GM21447 (cell line): ENCODE results near the gene RXRA.

Source experiments
- ATAC-seq: cut with Tn5 transposase; IDR thresholded peaks from one replicate; pipeline ENCODE4 v1.9.1; 2021; ENCODE audit not compliant: unreplicated experiment

RXRA gene

DNA sequence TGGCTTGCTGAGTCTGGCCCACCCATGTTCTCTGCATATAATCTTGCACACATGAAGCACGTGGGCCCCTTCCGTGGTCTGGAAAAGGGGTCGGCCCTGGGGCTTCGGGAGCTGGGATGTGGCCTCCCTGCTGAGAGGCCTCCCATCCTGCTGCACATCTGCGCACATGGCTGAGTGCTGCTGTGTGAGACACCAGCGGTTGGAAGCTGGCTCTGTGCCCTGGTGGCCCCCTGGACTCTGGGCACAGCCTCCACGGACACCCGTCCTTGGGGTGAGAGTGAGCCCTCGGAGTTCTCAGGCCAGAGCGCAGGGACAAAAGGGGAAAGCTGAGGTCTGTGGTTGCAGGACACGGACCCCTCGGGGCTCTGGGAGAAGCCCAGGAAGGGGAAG lies 115.8 kb downstream of the RXRA start:
- ATAC-seq = no peak

DNA sequence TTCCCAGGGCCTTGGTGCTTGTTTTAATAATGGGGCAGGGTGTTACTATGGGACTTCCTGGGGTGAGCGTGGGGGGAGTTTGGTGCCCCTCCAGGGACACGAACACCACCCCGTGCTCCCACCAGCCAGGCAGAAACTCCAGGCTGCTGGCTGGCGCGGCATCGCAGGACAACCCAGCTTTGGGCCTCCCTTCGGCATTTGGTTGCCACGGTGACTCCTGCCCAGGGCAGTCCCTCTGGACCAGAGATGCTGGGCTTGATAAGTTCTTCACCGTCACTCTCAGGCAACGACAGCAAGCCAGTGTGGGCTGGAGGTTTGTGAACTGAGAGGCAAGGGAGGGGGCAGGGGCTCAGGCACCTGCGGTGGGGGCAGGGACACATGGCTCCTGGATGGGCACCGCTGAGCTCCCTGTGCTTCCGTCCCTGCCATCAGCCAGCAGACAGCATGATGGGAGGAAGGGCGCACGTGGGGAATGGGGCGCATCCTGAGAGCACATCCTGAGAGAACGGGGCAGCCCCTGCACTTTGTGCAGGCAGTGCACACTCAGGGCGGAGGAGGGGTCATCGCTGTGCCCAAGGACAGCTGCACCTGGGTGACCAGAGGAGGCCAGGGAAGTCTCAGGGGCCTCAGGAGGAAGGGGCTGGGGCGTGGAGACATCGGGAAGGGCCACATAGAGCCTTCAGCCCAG lies 116.4 kb downstream of the RXRA start:
- no peak for ATAC-seq

DNA sequence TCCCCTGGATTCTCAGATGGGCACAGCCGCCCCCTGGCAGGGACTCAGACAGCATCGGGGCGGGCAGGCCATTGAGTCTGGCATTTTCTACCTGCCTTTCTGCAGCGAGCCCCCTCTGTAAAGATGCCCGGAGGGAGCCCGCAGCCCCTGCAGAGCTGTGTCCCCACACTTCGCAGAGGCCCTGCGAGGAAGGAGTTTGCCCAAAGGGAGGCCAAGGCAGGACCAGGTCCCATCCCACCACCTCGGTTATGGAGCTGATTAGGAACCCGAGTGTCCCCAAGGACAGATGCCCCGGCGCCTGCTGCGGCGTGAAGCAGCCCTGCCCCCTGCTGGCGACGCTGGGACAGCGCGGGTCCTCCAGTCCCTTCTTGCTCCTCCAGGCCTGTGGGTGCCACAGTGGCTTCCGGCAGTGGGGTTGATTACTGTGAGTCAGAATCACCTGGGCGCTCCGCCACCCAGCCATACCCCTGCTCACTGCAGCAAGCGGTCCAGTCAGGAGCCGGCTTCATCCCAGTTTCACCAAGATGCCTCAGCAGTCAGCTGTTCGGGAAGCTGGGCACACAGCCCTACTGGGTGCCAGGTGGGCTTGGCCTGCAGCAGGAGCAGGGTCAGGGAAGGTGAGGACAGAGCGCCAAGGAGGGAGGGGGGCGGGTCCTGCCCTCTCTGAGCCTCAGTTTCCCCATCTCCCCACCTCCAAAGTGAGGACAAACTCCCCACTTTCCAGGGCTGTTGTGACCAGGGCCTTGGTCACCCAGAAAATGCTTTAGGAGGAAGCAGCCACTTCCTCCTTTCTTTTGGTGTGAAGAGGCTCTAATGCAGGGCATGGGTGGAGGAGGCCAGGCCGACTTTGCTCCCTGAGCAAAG lies 117.2 kb downstream of the RXRA start:
- ATAC-seq = peak; percentile 74

DNA sequence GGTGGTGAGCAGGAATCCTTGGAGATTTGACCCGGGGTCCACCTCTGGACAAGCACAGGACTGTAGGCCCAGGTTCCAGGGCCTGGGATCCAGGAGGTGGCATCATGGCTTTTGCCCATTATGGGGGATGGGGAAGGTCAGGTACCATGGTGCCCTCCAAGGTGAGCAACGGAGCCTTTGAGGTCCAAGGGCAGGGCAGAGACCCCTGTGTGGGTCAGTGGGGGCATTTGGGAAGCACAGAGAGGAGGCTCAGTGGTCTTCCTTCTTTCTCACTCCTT lies 117.7 kb downstream of the RXRA start:
- no peak for ATAC-seq

DNA sequence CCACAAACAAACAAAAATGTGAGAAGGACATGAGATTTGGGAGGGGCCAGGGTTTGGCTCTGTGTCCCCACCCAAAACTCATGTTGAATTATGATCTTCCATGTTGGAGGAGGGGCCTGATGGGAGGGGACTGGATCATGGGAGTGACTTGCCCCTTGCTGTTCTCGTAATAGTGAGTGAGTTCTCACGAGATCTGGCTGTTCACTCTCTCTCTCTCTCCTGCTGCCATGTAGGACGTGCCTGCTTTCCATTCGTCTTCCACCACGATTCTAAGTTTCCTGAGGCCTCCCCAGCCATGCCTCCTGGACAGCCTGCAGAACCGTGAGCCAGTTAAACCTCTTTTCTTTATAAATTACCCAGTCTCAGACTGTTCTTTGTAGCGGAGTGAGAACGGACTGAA lies 118.7 kb downstream of the RXRA start:
- ATAC-seq = no peak

DNA sequence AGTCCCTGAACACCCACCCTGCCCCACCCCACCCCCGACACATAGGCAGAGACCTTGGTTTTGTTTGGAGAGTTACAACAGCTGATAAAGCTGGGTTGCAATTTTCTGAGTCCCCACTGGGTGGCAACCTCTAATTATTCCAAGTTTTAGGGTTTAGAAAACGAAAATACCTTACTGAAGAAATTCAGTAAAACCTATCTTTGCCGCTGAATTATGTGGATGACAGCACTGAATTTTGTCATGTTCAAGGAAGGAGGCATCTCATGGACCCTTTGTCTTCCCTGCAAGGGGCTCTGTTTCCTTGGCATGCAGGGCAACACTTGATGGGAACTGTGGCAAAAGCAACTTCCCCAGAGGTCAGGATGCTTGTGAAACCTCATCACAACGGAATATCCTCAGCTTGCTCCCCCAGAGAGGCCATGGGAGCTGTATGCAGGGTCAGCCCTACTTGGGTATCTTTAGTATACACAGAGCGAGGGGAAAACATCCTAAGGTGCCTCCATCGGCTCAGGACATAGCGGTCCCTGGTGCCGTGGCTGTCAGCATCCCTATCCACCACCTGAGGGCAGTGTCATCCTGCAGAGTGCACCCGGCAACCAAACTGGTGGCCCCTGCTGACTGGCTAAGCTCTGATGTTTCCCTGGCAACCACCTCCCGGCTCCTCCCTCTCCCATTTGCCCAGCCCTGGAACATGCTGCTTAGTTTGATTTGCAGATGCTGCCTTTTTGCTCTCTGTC lies 123.1 kb downstream of the RXRA start:
- peak; percentile 60 for ATAC-seq

DNA sequence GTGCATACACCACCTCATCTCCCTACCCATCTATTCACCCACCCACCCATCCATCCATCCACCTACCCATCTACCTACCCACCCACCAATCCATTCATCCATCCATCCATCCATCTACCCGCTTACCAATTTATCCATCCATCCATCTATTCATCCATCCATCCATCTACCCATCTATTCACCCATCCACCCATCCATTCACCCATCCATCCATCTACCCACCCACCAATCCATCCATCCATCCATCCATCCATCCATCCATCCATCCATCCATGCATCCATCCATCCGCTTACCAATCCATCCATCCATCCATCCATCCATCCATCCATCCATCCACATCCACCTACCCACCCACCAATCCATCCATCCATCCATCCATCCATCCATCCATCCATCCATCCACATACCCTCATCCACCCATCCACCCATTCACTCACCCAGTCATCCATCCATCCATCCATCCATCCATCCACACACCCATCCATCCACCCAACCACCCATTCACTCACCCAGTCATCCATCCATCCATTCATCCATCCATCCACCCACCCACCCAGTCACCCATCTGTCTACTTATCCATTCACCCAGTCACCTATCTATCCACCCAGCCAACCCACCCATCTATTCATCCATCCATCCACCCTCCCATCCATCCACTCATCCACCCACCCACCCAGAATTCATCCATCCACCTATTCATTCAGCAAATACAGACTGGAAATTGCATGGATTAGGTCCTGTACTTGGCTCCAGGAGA lies 125.6 kb downstream of the RXRA start:
- no peak for ATAC-seq

DNA sequence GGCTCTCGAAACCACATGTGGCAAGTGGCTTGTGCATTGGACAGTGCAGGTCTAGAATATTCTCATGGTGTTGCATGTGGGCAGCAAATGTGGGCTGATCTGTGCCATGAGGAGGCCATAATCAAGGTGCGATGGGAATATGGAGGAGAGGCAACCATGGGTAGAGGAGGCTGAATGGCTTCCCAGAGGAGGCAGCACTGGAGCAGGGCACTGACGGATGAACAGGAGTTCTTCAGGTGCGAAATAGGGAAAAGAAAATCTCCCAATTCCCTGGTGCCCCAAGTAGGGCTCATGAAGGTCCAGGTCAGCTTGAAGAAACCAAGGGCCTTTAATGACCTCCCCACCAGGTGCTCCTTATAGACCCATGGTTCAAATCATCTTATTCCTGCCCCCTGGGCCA lies 126.5 kb downstream of the RXRA start:
- ATAC-seq = no peak

DNA sequence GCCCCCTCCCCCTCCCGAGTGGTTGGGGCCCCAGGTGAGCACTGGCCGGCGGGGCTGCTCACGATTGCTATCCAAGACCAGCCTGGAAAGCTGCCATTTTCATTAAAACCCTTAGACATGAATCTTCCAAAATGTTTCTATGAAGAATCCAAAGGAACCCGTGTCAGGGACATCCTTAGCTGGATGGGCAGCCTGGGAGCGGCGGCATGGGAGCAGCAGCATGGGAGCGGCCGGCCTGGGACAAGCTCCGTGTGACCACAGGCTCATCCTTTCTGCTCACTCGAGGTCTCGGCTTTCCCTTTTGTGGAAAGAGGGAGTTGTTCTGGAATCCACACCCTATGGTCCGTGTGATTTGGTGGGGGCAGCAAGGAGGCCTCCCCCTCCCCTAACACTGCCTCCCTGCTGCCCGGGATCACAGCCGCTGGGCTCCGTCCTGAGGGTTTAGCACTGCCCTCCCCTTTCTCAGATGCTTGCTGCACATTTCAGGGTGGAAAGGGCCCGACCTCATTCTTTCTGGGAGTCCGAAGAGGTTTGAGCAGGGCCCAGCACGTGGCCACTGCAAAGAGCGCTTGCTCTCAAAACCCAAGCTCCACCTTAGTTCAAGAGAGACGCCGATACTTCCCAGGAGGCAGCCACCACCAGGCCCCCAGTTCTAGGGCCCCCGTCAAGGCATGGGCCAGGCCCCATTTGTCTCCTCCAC lies 127.7 kb downstream of the RXRA start:
- no peak for ATAC-seq

DNA sequence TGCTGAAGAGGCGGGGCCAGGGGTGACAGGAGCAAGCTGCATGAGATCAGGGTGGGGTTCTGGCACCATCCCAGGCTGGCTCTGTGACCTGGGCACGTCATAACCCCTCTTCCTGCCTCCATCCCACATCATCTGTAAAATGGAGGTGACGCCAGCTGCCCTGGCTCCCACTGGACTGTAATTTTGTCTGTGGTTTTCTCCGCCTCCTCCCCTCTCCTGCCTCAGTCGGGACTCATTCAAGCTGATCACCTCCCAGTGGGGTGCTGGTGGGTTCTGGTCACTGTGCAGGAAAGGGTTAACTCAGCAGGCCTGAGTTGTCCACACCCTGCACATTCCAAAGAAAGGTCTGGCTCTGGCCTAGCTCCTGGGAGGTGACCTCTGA lies 128.2 kb downstream of the RXRA start:
- ATAC-seq = no peak

DNA sequence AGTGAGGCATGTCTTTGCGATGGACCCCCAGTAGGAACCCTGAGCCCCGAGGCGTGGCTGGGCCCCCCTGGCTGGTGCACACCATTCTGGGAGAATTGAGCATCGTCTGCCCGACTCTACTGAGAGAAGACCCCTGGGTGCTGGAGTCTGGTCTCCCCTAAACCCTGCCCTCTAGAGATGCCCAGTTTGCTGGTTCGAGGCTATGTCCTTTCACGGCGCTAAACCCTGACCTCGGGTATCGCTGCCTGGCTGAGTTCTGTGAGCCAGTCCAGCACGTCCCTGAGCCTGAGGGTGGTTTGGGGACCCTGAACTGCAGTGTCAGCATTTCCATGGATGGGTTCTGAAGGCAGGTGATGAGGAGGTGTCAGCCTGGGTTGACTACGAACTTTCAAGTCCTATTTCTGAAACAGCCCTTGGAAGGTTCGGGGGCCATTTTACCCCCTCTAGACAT lies 128.8 kb downstream of the RXRA start:
- no peak for ATAC-seq

DNA sequence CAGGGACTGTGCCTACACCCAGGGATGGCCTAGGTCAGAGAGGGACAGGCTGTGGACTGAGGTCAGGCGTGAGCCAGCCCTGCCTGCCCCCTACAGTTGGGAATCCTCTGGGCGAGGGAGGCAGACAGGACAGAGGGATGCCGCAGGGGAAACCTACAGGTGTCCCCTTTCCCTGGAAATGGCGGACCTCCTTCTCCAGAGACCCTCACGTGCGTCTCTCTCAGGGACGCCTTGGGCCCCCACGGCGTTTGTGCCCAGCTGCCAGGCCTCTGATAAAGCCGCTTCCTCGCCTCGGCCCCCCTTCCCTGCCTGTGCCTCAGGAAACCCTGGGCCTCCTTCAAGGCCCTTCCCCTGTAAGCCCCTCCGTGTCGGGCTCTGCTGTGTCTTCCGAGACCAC lies 129.3 kb downstream of the RXRA start:
- no peak for ATAC-seq

DNA sequence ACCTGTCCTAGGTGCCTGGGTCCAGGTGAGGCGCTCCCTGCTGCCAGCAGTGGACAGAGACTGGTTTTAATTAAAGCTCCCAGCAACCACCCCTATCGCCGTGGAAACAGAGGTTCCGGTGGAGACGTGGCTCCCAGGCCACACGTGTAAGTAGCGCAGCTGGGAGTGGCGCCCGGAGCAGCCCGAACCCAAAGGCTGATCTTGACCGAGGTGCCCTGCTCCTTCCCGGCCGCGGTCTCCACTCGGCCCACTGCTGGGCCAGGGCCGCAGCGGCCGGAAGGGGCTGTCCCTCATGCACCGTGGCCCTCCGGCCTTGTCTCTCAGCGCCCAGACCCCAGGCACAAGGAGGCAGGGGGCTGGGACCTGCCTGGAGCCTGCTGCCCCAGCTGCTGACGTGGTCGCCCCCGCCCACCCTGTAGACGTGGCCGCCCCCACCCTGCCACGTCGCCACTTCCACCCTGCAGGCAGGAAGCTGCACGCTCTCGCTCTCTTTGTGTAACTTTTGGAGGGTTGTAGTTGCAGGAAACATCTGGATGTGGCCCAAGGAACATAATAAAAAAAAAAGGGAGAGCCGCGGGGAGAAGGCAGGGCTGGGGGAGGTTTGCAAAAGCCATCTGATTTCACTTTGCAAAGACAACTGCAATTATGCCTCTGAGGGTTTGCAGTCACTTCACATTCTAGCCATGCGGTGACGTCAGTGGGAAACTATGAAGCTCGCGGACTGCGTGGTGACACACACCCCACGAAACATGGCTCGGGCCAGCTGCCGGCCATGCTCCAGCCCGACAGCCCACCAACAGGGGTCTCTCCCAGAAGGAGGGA lies 129.9 kb downstream of the RXRA start:
- no peak for ATAC-seq

DNA sequence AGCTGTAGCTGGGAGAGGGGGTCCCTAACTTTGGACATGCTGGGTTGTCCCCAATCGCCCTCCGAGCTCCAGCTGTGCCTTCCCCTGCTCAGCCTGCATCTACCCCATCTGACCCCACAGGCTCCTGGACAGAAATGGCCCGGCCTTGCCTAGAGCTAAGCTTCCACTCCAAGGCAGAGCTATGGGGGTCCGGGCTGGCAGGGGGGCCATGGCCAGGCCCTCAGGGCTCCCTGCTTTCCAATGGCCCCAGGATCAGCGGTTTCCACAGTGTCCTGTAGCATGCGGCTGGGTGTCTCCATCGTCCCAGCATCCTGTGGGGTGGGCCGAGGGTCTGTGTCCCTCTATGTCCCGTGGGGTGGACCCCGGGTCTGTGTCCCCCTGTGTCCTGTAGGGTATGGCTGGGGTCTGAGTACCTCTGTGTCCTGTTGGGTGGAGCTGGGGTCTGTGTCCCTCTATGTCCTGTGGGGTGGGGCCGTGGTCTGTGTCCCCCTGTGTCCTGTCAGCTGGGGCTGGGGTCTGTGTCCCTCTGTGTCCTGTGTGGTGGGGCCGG lies 130.6 kb downstream of the RXRA start:
- ATAC-seq = no peak

DNA sequence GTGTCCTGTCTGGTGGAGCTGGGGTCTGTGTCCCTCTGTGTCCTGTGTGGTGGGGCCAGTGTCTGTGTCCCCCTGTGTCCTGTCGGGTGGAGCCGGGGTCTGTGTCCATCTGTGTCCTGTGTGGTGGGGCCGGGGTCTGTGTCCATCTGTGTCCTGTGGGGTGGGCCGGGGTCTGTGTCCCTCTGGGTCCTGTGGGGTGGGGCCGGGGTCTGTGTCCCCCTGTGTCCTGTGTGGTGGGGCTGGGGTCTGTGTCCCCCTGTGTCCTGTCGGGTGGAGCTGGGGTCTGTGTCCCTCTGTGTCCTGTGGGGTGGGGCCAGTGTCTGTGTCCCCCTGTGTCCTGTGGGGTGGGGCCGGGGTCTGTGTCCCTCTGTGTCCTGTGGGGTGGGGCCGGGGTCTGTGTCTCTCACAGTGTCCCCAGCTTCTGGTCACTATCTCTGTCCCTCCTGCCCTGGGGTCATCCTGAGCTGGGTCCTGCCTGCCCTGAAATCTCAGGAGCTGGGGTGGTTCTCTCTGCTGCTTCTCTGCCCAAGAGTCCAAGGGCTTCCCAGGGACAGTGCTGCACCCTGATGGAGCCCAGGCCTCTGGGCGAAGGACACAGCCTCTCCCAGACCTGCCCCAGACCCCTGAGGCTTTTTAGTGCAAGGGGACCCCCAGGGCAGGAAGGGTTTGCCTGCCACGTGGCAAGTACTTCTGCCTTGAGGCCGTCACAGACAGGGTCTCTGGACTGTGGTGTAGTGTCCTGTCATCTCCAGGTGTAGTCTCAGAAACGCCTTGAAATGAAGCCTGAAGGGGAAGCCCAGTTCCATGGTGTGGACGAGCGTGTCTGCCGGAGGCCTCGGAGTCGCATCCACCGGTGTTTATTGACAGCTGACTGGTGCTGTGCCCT lies 131.3 kb downstream of the RXRA start:
- ATAC-seq = no peak

DNA sequence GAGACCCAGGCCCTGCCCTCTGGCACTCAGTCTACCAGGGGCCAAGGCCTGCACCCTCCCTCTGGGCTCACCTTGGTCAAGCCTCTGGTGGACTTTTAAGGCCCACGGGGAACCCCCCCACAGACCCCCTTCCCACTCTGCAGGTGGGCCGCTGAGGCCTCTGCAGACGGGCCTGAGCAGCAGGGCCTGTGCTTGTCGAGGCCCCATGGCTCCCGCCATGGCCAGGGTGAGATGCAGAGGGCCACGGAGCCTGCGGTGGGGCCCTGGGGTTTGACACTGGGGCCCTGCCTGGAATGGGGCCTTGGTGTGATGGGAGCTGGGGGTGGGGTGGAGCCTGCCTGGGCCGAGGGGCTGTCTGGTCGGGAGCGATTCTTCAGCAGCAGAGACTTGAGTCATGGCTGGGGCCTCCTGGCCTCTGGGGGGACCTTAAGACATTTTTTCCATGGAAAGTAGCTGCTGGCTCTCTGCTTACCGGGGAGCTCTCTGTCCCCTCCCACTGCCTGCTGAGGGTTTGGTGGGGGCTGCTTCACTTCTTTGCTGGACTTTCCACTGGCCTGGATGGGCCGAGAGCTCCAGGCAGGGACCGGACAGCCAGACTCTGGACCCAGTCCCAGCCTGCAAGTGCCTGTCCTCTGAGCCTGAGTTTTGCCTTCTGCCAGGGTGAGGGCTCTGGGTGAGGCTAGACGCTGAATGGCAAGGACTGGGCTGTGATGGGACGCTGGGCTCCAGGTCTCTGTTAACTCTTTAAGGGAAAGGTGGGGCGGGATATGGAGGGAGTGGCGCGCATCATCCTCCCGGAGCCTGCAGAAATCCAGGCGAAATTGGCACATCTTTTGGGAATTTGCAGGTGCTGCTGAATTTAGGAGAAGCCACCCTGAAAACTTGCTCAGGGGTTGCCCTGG lies 132.2 kb downstream of the RXRA start:
- no peak for ATAC-seq

DNA sequence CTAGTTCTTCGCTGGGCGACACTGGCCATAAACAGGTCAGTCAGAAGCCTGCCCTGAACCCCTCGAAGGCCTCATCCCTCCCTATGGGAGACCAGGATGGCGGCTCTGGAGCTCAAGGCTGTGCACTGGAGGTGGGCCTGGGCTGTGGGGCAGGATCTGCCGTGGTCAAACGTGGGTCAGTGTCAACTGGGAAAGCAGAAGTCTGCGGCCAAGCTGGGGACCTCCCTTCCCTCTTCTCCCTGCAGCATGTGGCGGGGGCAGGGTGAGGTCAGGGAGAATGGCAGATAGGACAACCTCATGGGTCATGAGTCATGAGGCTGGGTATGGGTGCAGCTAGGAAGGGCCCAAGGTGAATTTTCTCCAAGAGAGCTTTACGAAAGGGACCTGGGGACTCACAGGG lies 132.9 kb downstream of the RXRA start:
- no peak for ATAC-seq

DNA sequence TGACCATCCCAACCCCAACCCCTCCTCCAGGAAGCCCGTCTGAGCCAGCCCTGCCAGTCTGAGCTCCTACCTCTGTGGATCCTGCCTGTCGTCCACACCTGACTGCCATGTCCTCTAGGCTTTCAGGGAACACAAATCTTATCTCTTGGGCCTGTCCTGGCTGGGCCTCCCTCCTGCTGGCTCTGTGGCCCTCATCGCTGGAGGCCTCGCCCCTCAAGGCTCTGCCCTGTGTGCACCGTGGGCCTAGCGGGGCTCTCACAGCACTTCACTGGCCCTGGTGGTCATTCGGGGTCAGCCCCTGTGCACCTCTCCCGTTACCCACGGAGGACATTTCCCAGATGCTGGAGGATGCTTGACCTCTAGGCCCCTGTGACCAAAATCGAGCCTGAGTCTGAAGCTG lies 133.3 kb downstream of the RXRA start:
- ATAC-seq = no peak
